Activated CD8-positive, alpha-beta memory T cell treated with anti-CD3 and anti-CD28 coated beads, Interleukin-2, amount 10 ng/mL, durations not matched to agents 7 days and 5 days (primary cell): ENCODE results near the gene TMEM209. TPM values are rescaled to one million over a fixed set of nuclear protein-coding genes. Genes with fewer than 3 reads are reported as not detected.

Experiments used
- ATAC-seq: fragments of 150-1000 bp; cut with Tn5 transposase; one replicate; pipeline ENCODE4 v1.10.0; 2021; ENCODE audit warnings: moderate library complexity
- CTCF ChIA-PET: fragments of 350-600 bp; sonication (Branson Sonifier 250); formaldehyde crosslinking; loops from one replicate; lab custom pipeline; 2021; ENCODE audit warnings: antibody characterized with exemption; lab: Charles Lee
- DNase-seq: peaks from one replicate; pipeline ENCODE4 v3.0.0-alpha.2; 2020
- H3K27ac Mint-ChIP-seq: one replicate; pipeline ENCODE4 v1.8.0; 2021; ENCODE audit warnings: mild to moderate bottlenecking, mixed read lengths
- H3K27me3 Mint-ChIP-seq: one replicate; pipeline ENCODE4 v1.8.0; 2021; ENCODE audit warnings: mixed read lengths
- H3K36me3 Mint-ChIP-seq: one replicate; pipeline ENCODE4 v1.8.0; 2021; ENCODE audit warnings: mild to moderate bottlenecking, mixed read lengths
- H3K4me1 Mint-ChIP-seq: one replicate; pipeline ENCODE4 v1.8.0; 2021; ENCODE audit warnings: mixed read lengths
- H3K4me3 Mint-ChIP-seq: one replicate; pipeline ENCODE4 v1.8.0; 2021; ENCODE audit warnings: mild to moderate bottlenecking, moderate library complexity, mixed read lengths
- H3K9me3 Mint-ChIP-seq: one replicate; pipeline ENCODE4 v1.8.0; 2022; ENCODE audit warnings: low read depth, mixed read lengths
- total RNA-seq, 2 experiments: library from RNA; stranded (reverse); gene quantifications; one replicate each; pipeline ENCODE4 v1.2.3, GENCODE V29; 2021

TMEM209 gene
- total RNA-seq, 2 experiments from 2014 or later, result 39.5 to 44.5 TPM

DNA sequence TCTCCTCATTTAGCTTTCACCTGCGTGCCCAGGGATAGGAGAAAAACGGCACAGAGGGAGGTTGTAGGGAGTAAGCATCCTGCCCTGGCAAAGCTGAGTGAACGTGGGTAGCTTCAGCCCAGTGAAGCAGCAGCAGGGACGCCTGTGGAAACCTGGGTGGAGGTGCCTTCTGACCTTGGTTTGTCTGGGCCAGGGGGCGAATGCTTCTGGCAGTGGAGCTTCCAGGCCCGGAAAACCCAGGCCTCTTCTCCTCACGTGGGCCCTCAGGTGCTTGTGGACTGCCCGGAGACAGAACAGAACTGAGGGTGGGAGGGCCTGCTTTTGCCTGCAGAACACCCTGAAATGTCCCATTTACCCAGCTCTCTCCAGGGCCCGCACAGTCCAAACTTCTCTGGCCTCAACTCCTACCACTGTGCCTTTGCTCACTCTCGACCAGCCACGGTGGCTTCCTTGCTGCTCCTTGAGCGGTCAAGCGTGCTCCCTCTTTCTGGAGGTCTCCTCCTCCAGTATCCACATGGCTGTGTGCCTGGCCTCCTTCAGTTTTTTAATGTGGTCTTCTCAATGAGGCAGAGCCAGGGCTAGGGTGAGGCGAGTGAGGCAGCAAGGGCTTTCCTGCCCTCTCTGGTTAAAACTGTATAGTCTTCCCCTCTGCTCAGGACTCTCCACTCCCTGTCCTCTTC is 62.4 kb downstream of the TMEM209 start:
- H3K9me3 Mint-ChIP-seq, result no peaks in the 10 kb centered on the region
- H3K27me3 Mint-ChIP-seq, result no peaks in the 10 kb centered on the region
- no peak overlapping the region for H3K4me3 Mint-ChIP-seq
- no peak overlapping the region for H3K27ac Mint-ChIP-seq
- CTCF ChIA-PET, result no interaction called here
- no peak for DNase-seq
- H3K4me1 Mint-ChIP-seq, result no peaks in the 10 kb centered on the region
- no peak for ATAC-seq
- peaks cover 13% of the 10 kb centered on the region for H3K36me3 Mint-ChIP-seq

DNA sequence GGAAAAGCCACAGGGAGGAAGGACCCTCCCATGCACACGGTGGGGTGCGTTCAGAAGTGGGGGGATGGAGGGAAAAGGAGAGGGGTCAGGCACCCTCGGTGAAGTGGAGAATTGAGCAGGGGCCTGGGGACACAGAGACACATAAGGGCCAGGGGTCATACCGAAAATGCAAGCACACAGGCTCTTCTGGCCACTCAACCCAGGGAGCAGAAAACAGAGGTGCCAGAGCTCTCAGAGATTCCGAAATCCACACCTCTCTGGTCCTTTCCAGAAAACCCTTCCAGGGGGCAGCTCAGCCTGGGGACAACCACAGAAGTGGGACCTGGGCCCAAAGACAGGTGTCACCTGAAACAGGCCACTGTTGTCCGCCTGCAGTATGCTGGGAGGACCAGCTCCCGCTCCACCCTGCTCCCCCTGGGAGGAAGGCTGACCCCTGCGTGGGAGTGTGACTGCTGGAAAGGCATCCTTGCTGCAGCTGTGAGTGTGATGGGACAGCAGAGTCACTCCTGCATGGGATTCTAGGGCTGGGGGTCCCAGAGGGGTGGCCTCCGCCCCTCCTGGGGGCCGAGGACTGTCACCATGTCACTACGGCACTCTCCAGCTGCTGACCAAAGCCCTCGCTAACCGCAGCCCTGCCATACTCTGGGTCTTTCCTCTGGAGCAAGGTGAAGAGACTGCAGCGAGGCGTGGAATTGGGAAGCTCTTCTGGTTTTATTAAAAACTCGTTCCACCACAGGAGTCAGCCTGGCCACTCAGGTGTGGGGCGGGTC is 63.1 kb downstream of the TMEM209 start:
- no peak for ATAC-seq
- Mint-ChIP-seq H3K36me3 (peaks cover 16% of the 10 kb centered on the region), H3K27me3 (no peaks in the 10 kb centered on the region), H3K9me3 (no peaks in the 10 kb centered on the region), H3K4me3 (no peak overlapping the region), H3K4me1 (peaks cover 2% of the 10 kb centered on the region), H3K27ac (no peak overlapping the region)
- CTCF ChIA-PET, result no interaction called here
- no peak for DNase-seq

DNA sequence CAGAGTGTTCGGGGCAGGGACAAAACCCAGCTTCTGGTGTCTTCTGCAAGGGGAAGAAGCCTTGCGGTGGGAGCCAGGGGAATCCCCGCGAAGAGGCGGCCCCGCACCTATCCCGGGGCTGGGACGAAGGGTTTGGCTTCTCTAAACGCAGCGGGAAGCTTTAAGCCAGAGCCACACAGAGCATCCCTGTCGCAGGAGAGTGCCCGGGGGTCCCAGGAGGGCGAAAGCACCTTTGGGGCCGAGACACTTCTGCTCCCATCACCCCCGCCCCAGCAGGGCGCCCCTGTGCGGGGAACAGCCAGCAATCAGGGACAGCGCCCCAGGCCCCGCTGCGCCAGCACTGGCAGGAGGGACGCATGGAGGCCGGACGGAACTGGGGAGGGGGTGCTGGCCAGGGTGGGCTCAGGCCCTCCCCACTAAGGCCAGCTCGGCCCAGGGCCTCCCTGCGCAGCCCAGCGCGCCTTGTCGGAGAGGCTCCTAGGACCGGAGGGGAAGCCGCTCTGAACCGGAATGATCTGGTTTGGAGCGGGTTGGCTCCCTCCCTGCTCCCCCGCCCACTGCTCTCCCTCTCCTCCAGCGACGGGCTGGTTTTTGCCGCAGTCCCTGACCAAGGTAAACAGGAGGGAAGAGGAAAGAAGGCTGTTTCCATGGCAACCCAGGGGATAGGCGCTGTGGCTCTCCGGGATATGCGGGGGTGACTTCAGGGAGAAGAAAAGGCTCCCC is 63.9 kb downstream of the TMEM209 start:
- ATAC-seq, result peak; percentile 57
- no peaks in the 10 kb centered on the region for H3K9me3 Mint-ChIP-seq
- CTCF ChIA-PET, result interaction anchor here (0.9 kb wide), 1 partner anchor 136 kb away, joined by 3 read pairs; no protein-coding TSS in a partner anchor

DNA sequence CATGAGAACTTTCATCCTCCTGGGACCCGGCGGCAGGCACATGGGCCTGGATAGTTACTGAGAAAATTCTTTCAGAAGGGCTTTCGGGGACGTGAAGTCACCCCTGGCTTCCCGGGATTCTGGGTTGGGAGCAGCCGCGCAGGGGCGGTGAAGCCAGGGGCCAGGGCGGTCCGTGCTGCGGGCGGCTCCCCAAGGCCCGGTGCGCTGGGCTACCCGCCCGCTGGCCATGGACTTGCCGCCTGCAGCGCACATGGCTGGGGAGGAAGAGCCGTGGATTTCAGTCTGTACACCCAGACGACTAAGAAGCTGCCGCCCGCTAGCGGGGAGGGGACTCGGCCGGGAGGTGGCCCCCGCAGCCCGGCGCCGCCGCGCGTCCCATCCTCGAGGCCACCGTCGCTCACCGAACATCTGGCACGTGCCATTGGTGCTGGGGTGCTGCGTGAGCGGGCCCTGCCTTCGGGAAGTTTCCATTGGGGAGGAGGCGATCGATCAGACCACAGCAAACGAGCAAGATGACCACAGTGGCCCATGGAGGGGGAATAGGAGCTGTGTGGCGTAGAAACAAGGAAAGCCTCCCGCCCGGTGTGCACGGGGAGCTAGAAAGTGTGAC is 64.5 kb downstream of the TMEM209 start:
- no peak for ATAC-seq
- H3K4me1 Mint-ChIP-seq, result peaks cover 16% of the 10 kb centered on the region
- H3K27me3 Mint-ChIP-seq, result no peaks in the 10 kb centered on the region
- H3K4me3 Mint-ChIP-seq, result no peak overlapping the region
- H3K27ac Mint-ChIP-seq, result no peak overlapping the region
- H3K36me3 Mint-ChIP-seq, result peaks cover 24% of the 10 kb centered on the region
- CTCF ChIA-PET, result interaction anchor here (0.9 kb wide), 1 partner anchor 135 kb away, joined by 3 read pairs; no protein-coding TSS in a partner anchor
- H3K9me3 Mint-ChIP-seq, result no peaks in the 10 kb centered on the region
- no peak for DNase-seq

More for the DNA sequence above, 63.9 kb downstream of the TMEM209 start:
- no peak overlapping the region for H3K4me3 Mint-ChIP-seq
- peaks cover 10% of the 10 kb centered on the region for H3K4me1 Mint-ChIP-seq
- no peaks in the 10 kb centered on the region for H3K27me3 Mint-ChIP-seq
- peaks cover 18% of the 10 kb centered on the region for H3K36me3 Mint-ChIP-seq
- no peak overlapping the region for H3K27ac Mint-ChIP-seq
- no peak for DNase-seq

GRCh38 chr7:130139193-130139960 is 65.8 kb downstream of the TMEM209 start:
- H3K27ac Mint-ChIP-seq, result no peak overlapping the region
- CTCF ChIA-PET, result interaction anchor here (1.7 kb wide), 1 partner anchor 101 kb away, joined by 3 read pairs; no protein-coding TSS in a partner anchor
- DNase-seq (no peak), ATAC-seq (no peak)
- H3K4me3 Mint-ChIP-seq, result no peak overlapping the region
- H3K27me3 Mint-ChIP-seq, result no peaks in the 10 kb centered on the region
- no peaks in the 10 kb centered on the region for H3K9me3 Mint-ChIP-seq
- peaks cover 28% of the 10 kb centered on the region for H3K36me3 Mint-ChIP-seq
- H3K4me1 Mint-ChIP-seq, result peaks cover 20% of the 10 kb centered on the region

DNA sequence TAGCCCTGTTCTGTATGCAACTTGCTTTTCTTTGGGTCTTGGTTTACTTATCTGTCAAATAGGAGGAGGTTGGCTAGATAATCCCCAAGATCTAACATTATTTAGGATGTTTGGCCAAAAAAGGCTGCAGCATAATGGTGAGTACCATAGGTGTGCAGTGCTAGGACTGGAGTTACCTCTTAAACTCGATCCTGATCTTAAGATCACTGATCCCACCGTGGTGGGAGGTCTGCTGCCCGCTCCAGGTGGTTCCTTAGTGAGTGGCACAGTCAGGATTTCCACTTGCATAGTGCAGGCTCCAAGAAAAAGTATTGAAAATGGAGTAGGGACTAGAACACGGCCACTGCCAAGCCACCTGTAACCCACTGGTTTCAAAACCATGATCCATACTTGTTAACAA is 68.0 kb downstream of the TMEM209 start:
- no peaks in the 10 kb centered on the region for H3K27me3 Mint-ChIP-seq
- no peak overlapping the region for H3K27ac Mint-ChIP-seq
- H3K4me3 Mint-ChIP-seq, result no peak overlapping the region
- H3K4me1 Mint-ChIP-seq, result peaks cover 20% of the 10 kb centered on the region
- CTCF ChIA-PET, result no interaction called here
- H3K9me3 Mint-ChIP-seq, result no peaks in the 10 kb centered on the region
- peaks cover 30% of the 10 kb centered on the region for H3K36me3 Mint-ChIP-seq
- no peak for DNase-seq
- no peak for ATAC-seq

GRCh38 chr7:130136579-130137167 is 68.5 kb downstream of the TMEM209 start:
- H3K36me3 Mint-ChIP-seq, result peaks cover 32% of the 10 kb centered on the region
- H3K4me1 Mint-ChIP-seq, result peaks cover 20% of the 10 kb centered on the region
- no peaks in the 10 kb centered on the region for H3K9me3 Mint-ChIP-seq
- H3K27ac Mint-ChIP-seq, result no peak overlapping the region
- H3K27me3 Mint-ChIP-seq, result no peaks in the 10 kb centered on the region
- DNase-seq (no peak), ATAC-seq (peak; percentile 46)
- CTCF ChIA-PET, result interaction anchor here (0.8 to 0.9 kb wide), 2 partner anchors 19 to 65 kb away, joined by 3 read pairs; no protein-coding TSS in a partner anchor
- H3K4me3 Mint-ChIP-seq, result no peak overlapping the region

GRCh38 chr7:130135208-130136205 is 69.7 kb downstream of the TMEM209 start:
- Mint-ChIP-seq H3K36me3 (peaks cover 39% of the 10 kb centered on the region), H3K9me3 (no peaks in the 10 kb centered on the region), H3K4me1 (peaks cover 20% of the 10 kb centered on the region), H3K4me3 (no peak overlapping the region), H3K27me3 (no peaks in the 10 kb centered on the region), H3K27ac (no peak overlapping the region)
- CTCF ChIA-PET, result interaction anchor here (0.9 kb wide), 1 partner anchor 63 kb away, joined by 3 read pairs; no protein-coding TSS in a partner anchor
- ATAC-seq (no peak), DNase-seq (no peak)

- Mint-ChIP-seq H3K27ac (no peak overlapping the region), H3K36me3 (peaks cover 41% of the 10 kb centered on the region)
Observed at GRCh38 chr7:130134726-130135125, 70.5 kb downstream of the TMEM209 start.

GRCh38 chr7:130134106-130134636 is 71.0 kb downstream of the TMEM209 start:
- Mint-ChIP-seq H3K4me3 (no peak overlapping the region), H3K27me3 (no peaks in the 10 kb centered on the region), H3K9me3 (no peaks in the 10 kb centered on the region), H3K4me1 (peaks cover 20% of the 10 kb centered on the region), H3K27ac (no peak overlapping the region), H3K36me3 (peaks cover 42% of the 10 kb centered on the region)
- no peak for ATAC-seq
- CTCF ChIA-PET, result no interaction called here
- no peak for DNase-seq

More at GRCh38 chr7:130134726-130135125, 70.5 kb downstream of the TMEM209 start:
- Mint-ChIP-seq H3K4me3 (no peak overlapping the region), H3K4me1 (peaks cover 20% of the 10 kb centered on the region), H3K27me3 (no peaks in the 10 kb centered on the region), H3K9me3 (no peaks in the 10 kb centered on the region)
- ATAC-seq (no peak), DNase-seq (no peak)
- CTCF ChIA-PET, result no interaction called here
